Vagina (tissue), 2 donors: ENCODE results near the gene ARSI.

Experiments
- POLR2A ChIP-seq, 2 donors: fragments of 450-650 bp; IDR thresholded peaks; one replicate each; pipeline ENCODE4 v1.6.1; 2017; ENCODE audit warnings: antibody characterized with exemption in 2 of 2, mild to moderate bottlenecking in 2 of 2, moderate library complexity in 2 of 2
- POLR2AphosphoS5 ChIP-seq, 2 donors: sonication (generic); formaldehyde crosslinking; IDR thresholded peaks; one replicate each; pipeline ENCODE4 v1.9.0; 2017; ENCODE audit warnings: antibody characterized with exemption in 2 of 2, mild to moderate bottlenecking in 2 of 2, low read depth in 1 of 2; ENCODE audit not compliant: insufficient read depth in 1 of 2

GRCh38 chr5:150291388-150292385, 11.0 kb downstream of the ARSI start:
- no peak for TF ChIP-seq POLR2AphosphoS5 (IDR thresholded peaks at IDR 0.05; ENCODE audit: insufficient read depth in 1 of 2, low read depth in 1 of 2)
- TF ChIP-seq POLR2A (IDR thresholded peaks at IDR 0.05): no peak
